Measurements from ENCODE around the gene ZNF764. TPM values are rescaled to one million over a fixed set of nuclear protein-coding genes. Genes with fewer than 3 reads are reported as not detected.

Gene ZNF764
- total RNA-seq, 4 donors from 2014 or later: 1.5 to 11.3 (median 7.3) TPM

DNA sequence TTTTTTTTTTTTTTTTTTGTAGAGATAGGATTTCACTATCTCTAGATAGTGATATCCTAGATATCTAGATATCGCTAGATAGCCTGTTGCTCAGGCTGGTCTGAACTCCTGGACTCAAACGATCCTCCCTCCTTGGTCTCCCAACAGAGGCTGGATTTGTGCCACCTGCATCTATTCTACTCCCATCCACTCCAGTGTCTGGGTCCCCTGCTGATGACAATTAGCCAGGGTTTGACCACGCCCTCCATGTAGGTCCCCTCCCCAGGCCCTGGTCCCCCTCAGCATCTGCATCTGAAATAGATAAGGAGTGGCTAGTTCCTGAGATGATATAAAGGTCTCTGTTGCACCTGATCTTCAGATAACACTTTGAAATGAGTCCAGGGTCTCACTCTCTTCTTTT lies 11.1 kb upstream of the ZNF764 start:
- Histone ChIP-seq H3K36me3 (no peaks in the 10 kb centered on the region), H3K4me3 (no peak overlapping the region), H3K27me3 (no peaks in the 10 kb centered on the region), H3K4me1 (peaks cover 0 to 6% of the 10 kb centered on the region in 2 donors), H3K9me3 (no peaks in the 10 kb centered on the region), H3K27ac (no peak overlapping the region)
- intact Hi-C loops (cut with DNase I; ENCODE audit: low total_unique reads): no loop called here
- TF ChIP-seq, protein P1, sequence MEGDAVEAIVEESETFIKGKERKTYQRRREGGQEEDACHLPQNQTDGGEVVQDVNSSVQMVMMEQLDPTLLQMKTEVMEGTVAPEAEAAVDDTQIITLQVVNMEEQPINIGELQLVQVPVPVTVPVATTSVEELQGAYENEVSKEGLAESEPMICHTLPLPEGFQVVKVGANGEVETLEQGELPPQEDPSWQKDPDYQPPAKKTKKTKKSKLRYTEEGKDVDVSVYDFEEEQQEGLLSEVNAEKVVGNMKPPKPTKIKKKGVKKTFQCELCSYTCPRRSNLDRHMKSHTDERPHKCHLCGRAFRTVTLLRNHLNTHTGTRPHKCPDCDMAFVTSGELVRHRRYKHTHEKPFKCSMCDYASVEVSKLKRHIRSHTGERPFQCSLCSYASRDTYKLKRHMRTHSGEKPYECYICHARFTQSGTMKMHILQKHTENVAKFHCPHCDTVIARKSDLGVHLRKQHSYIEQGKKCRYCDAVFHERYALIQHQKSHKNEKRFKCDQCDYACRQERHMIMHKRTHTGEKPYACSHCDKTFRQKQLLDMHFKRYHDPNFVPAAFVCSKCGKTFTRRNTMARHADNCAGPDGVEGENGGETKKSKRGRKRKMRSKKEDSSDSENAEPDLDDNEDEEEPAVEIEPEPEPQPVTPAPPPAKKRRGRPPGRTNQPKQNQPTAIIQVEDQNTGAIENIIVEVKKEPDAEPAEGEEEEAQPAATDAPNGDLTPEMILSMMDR (IDR thresholded peaks at IDR 0.05): no peak
- TF ChIP-seq POLR2A (IDR thresholded peaks at IDR 0.05): no peak
- no peak for DNase-seq

DNA sequence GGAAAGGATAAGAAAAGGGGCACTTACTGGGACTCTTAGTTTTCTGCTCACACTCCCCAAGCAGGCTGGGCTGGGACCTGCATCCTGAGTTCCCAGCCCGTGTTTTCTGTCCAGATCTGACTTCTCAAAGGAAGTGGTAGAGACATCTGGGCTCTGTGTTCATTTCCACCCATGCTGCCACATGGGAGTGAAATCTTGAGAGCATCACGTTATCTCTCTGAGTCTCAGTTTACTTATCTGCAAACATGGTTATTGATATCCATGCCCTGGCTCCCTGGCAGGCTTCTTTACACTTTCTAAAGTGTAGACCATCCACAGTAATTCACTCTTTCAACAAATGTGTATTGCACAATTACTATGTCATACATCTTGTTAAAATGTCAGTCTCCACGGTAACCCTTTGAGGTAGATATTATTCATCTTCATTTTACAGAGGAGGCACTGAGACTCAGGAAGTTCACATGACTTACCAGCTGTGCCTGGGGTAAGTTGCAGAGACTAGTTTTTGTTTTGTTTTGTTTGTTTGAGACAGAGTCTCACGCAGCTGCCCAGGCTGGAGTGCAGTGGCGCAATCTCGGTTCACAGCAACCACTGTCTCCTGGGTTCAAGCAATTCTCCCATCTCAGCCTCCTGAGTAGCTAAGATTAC lies 9.9 kb upstream of the ZNF764 start:
- Histone ChIP-seq H3K27me3 (no peaks in the 10 kb centered on the region), H3K9me3 (no peaks in the 10 kb centered on the region), H3K36me3 (no peaks in the 10 kb centered on the region), H3K4me3 (no peak overlapping the region), H3K27ac (no peak overlapping the region), H3K4me1 (peaks cover 0 to 6% of the 10 kb centered on the region in 2 donors)
- no peak for DNase-seq
- no peak for TF ChIP-seq POLR2A (IDR thresholded peaks at IDR 0.05)
- TF ChIP-seq, protein P1 (IDR thresholded peaks at IDR 0.05): no peak
- intact Hi-C loops (cut with DNase I; ENCODE audit: low total_unique reads): no loop called here

DNA sequence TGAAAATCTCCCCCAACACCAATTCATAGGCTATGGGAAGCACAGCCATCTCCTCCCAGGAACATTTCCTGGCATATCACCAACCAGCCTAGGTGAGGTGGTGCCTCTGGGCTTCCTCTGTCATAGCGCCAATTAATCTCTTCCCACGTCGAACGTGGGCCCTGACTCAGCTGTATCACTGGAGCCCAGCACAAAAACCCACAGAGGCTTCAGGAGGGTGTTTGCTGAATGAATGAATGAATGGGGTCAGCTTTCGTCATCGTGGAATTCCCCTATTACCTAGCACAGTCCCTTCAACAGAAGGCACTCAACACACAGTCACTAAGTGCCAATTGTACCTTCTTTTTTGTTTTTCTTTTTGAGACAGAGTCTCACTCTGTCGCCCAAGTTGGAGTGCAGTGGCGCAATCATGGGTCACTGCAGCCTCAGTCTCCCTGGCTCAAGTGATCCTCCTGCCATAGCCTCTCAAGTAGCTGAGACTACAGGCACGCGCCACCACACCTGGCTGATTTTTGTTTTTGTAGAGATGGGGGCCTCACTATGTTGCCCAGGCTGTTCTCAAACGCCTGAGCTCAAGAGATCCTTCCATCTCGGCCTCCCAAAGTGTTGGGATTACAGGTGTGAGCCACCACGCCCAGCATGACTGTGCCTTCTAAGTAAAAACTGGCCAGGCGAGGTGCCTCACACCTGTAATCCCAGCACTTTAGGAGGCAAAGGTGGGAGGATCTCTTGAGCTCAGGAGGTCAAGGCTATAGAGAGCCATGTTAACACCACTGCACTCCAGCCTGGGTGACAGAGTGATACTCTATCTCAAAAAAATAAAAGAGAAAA lies 9.2 kb upstream of the ZNF764 start:
- DNase-seq: no peak
- H3K4me3 ChIP-seq: no peak overlapping the region
- no peaks in the 10 kb centered on the region for H3K9me3 ChIP-seq
- intact Hi-C loops (cut with DNase I; ENCODE audit: low total_unique reads): no loop called here
- no peak overlapping the region for H3K27ac ChIP-seq
- H3K36me3 ChIP-seq: no peaks in the 10 kb centered on the region
- TF ChIP-seq, protein P1 (IDR thresholded peaks at IDR 0.05): no peak
- TF ChIP-seq POLR2A (IDR thresholded peaks at IDR 0.05): no peak
- H3K4me1 ChIP-seq: peaks cover 0 to 3% of the 10 kb centered on the region in 2 donors
- no peaks in the 10 kb centered on the region for H3K27me3 ChIP-seq

DNA sequence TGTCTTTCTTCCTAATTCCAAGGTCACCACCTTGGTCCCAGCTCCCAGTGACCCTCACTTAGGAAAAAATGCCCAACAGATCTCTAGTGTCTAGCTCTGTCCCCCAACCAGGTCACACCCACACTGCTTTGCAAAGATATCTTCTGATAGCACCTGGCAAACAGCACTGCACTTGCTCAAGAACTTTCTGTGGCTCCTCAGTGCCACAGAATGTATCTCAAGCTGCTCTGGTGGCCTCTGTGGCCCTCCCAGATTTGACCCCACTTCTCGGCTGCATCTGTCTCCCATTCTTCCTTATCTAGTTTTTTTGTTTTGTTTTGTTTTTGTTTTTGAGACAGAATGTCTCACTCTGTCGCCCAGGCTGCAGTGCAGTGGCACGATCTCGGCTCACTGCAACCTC lies 8.4 kb upstream of the ZNF764 start:
- Histone ChIP-seq H3K4me3 (no peak overlapping the region), H3K4me1 (no peaks in the 10 kb centered on the region), H3K27ac (no peak overlapping the region), H3K9me3 (no peaks in the 10 kb centered on the region), H3K36me3 (no peaks in the 10 kb centered on the region), H3K27me3 (no peaks in the 10 kb centered on the region)
- DNase-seq: no peak
- intact Hi-C loops (cut with DNase I; ENCODE audit: low total_unique reads): no loop called here
- TF ChIP-seq POLR2A (IDR thresholded peaks at IDR 0.05): no peak
- TF ChIP-seq, protein P1 (IDR thresholded peaks at IDR 0.05): no peak

DNA sequence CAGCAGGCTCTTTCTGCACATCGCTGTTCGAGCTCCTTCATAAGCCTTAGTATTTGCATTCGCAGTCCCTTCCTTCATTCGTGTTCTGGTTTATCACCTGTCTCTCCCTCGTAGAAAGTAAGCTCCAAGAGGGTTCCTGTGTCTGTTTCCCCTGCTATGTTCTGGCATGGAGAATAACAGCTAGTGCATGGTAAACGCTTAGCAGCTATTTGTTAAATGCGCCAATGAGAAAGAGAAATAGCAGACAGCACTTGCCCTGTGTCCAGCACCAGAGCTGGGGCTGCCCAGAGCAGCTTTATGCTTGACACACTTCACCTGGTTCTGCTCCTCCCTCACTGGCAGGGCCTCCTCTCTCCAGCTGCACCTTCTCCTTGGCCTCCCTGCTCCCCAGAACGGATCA lies 7.8 kb upstream of the ZNF764 start:
- intact Hi-C loops (cut with DNase I; ENCODE audit: low total_unique reads): no loop called here
- TF ChIP-seq, protein P1 (IDR thresholded peaks at IDR 0.05): no peak
- TF ChIP-seq POLR2A (IDR thresholded peaks at IDR 0.05): no peak
- H3K4me1 ChIP-seq: no peaks in the 10 kb centered on the region
- H3K27me3 ChIP-seq: no peaks in the 10 kb centered on the region
- H3K9me3 ChIP-seq: no peaks in the 10 kb centered on the region
- no peaks in the 10 kb centered on the region for H3K36me3 ChIP-seq
- H3K4me3 ChIP-seq: no peak overlapping the region
- DNase-seq: no peak
- H3K27ac ChIP-seq: no peak overlapping the region

Measured in uterus (tissue), 4 donors.